Measurements from ENCODE around the gene ALOX5AP. TPM values are rescaled to one million over a fixed set of nuclear protein-coding genes. Genes with fewer than 3 reads are reported as not detected.

The ALOX5AP gene
- total and polyA plus RNA-seq, 4 donors: 3.5 to 6.7 (median 4.1) TPM

DNA sequence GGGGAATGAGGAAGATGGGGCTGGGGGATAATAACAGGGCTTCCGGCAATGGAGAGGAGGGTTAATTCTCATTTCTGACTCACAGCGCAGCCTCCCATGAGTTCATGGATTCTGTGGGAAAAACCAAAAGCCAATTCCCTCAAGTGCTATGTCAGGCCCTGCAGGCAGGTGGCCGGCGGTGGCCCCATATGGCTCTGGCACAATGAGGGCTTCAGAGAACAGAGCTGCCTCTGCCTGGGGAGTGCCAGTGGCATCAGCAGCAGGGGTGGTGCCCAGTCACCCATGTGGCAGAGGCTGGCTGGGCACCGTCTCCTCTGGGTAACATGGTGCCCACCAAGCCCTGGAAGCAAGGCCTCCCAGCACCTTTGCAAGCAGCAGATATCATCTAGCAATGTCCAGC, 69.1 kb downstream of the ALOX5AP start:
- H3K27me3 ChIP-seq (ENCODE audit: control insufficient read depth in 4 of 4, insufficient read depth in 4 of 4, low read length in 3 of 4): no peaks in the 10 kb centered on the region
- H3K9ac ChIP-seq (ENCODE audit: low read depth in 1 of 2, low read length in 2 of 2): no peak overlapping the region
- 92% methylated on average over 5 of the region's 5 CpGs for WGBS
- H3K4me3 ChIP-seq (ENCODE audit: low read depth in 1 of 3, low read length in 3 of 3): no peak overlapping the region
- H3K4me1 ChIP-seq (ENCODE audit: control insufficient read depth in 4 of 4, insufficient read depth in 4 of 4, low read length in 3 of 4): peaks cover 3 to 37% (median 29%) of the 10 kb centered on the region in 4 donors
- no peak for DNase-seq (ENCODE audit: low spot score)
- no peaks in the 10 kb centered on the region for H3K36me3 ChIP-seq (ENCODE audit: control insufficient read depth in 4 of 4, insufficient read depth in 3 of 4, low read depth in 1 of 4, low read length in 3 of 4)
- no peaks in the 10 kb centered on the region for H3K9me3 ChIP-seq (ENCODE audit: control insufficient read depth in 4 of 4, low read length in 3 of 4)
- no peak overlapping the region for H3K27ac ChIP-seq (ENCODE audit: low read depth in 1 of 2, low read length in 2 of 2)
- TF ChIP-seq, protein P1, sequence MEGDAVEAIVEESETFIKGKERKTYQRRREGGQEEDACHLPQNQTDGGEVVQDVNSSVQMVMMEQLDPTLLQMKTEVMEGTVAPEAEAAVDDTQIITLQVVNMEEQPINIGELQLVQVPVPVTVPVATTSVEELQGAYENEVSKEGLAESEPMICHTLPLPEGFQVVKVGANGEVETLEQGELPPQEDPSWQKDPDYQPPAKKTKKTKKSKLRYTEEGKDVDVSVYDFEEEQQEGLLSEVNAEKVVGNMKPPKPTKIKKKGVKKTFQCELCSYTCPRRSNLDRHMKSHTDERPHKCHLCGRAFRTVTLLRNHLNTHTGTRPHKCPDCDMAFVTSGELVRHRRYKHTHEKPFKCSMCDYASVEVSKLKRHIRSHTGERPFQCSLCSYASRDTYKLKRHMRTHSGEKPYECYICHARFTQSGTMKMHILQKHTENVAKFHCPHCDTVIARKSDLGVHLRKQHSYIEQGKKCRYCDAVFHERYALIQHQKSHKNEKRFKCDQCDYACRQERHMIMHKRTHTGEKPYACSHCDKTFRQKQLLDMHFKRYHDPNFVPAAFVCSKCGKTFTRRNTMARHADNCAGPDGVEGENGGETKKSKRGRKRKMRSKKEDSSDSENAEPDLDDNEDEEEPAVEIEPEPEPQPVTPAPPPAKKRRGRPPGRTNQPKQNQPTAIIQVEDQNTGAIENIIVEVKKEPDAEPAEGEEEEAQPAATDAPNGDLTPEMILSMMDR (IDR thresholded peaks at IDR 0.05; ENCODE audit: low read depth, low read length, missing input control): peak; percentile 3
- TF ChIP-seq RAD21 (IDR thresholded peaks at IDR 0.05) (no peak), FOXA2 (IDR thresholded peaks at IDR 0.05) (no peak), HNF4G (IDR thresholded peaks at IDR 0.05) (no peak), HNF4A (conservative IDR thresholded peaks at IDR 0.05) (no peak)
- TF ChIP-seq, protein P2, sequence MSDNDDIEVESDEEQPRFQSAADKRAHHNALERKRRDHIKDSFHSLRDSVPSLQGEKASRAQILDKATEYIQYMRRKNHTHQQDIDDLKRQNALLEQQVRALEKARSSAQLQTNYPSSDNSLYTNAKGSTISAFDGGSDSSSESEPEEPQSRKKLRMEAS (IDR thresholded peaks at IDR 0.05): no peak
- TF ChIP-seq, protein P3, sequence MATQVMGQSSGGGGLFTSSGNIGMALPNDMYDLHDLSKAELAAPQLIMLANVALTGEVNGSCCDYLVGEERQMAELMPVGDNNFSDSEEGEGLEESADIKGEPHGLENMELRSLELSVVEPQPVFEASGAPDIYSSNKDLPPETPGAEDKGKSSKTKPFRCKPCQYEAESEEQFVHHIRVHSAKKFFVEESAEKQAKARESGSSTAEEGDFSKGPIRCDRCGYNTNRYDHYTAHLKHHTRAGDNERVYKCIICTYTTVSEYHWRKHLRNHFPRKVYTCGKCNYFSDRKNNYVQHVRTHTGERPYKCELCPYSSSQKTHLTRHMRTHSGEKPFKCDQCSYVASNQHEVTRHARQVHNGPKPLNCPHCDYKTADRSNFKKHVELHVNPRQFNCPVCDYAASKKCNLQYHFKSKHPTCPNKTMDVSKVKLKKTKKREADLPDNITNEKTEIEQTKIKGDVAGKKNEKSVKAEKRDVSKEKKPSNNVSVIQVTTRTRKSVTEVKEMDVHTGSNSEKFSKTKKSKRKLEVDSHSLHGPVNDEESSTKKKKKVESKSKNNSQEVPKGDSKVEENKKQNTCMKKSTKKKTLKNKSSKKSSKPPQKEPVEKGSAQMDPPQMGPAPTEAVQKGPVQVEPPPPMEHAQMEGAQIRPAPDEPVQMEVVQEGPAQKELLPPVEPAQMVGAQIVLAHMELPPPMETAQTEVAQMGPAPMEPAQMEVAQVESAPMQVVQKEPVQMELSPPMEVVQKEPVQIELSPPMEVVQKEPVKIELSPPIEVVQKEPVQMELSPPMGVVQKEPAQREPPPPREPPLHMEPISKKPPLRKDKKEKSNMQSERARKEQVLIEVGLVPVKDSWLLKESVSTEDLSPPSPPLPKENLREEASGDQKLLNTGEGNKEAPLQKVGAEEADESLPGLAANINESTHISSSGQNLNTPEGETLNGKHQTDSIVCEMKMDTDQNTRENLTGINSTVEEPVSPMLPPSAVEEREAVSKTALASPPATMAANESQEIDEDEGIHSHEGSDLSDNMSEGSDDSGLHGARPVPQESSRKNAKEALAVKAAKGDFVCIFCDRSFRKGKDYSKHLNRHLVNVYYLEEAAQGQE (IDR thresholded peaks at IDR 0.05): no peak

DNA sequence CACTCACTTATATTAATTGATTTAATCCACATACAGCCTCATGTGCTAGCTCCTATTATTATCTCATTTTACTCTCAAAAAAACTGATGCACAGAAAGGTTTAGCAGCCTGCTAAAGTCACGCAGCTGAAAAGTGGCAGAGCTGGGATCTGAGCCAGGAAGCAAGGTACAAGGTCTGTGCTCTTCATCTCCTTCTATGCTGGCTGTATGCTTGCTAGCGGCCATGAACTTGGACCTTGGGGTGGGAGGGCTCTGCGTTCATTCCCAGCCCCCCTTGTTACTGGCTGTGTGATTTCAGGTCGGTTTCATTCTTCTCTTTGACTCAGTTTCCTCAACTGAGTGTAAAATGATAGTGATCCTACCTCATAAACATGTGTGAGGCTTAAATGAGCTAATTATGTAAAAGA, 69.8 kb downstream of the ALOX5AP start:
- peak overlapping the region in 1 of 2 donors; percentile 31 for H3K27ac ChIP-seq (ENCODE audit: low read depth in 1 of 2, low read length in 2 of 2)
- no peak for DNase-seq (ENCODE audit: low spot score)
- 24% methylated on average over 4 of the region's 4 CpGs for WGBS
- TF ChIP-seq, protein P2 (IDR thresholded peaks at IDR 0.05): peak; percentile 70
- no peak for TF ChIP-seq TAF1 (conservative IDR thresholded peaks at IDR 0.05)
- TF ChIP-seq, protein P1 (IDR thresholded peaks at IDR 0.05; ENCODE audit: low read depth, low read length, missing input control): no peak
- TF ChIP-seq, protein P4, sequence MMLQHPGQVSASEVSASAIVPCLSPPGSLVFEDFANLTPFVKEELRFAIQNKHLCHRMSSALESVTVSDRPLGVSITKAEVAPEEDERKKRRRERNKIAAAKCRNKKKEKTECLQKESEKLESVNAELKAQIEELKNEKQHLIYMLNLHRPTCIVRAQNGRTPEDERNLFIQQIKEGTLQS (IDR thresholded peaks at IDR 0.05): no peak
- peak in 1 of 2 donors; percentile 17 for TF ChIP-seq JUND (IDR thresholded peaks at IDR 0.05)
- peak; percentile 75 for TF ChIP-seq YY1 (IDR thresholded peaks at IDR 0.05)
- TF ChIP-seq, protein P5, sequence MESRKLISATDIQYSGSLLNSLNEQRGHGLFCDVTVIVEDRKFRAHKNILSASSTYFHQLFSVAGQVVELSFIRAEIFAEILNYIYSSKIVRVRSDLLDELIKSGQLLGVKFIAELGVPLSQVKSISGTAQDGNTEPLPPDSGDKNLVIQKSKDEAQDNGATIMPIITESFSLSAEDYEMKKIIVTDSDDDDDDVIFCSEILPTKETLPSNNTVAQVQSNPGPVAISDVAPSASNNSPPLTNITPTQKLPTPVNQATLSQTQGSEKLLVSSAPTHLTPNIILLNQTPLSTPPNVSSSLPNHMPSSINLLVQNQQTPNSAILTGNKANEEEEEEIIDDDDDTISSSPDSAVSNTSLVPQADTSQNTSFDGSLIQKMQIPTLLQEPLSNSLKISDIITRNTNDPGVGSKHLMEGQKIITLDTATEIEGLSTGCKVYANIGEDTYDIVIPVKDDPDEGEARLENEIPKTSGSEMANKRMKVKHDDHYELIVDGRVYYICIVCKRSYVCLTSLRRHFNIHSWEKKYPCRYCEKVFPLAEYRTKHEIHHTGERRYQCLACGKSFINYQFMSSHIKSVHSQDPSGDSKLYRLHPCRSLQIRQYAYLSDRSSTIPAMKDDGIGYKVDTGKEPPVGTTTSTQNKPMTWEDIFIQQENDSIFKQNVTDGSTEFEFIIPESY (IDR thresholded peaks at IDR 0.05): peak; percentile 53
- peak; percentile 75 for TF ChIP-seq HNF4G (IDR thresholded peaks at IDR 0.05)
- TF ChIP-seq EGR1 (IDR thresholded peaks at IDR 0.05; ENCODE audit: low read depth in 2 of 2): no peak
- TF ChIP-seq SP1 (IDR thresholded peaks at IDR 0.05): peak; percentile 62
- peak in 1 of 2 donors; percentile 25 for TF ChIP-seq GABPA (IDR thresholded peaks at IDR 0.05 in 1 of 2, conservative IDR thresholded peaks at IDR 0.05 in 1 of 2)
- no peak for TF ChIP-seq FOXA1 (IDR thresholded peaks at IDR 0.05)
- peak; percentile 40 for TF ChIP-seq NR2F2 (IDR thresholded peaks at IDR 0.05)
- TF ChIP-seq RXRA (IDR thresholded peaks at IDR 0.05): peak; percentile 62 to 84
- TF ChIP-seq, protein P3 (IDR thresholded peaks at IDR 0.05): peak; percentile 27
- no peak for TF ChIP-seq FOXA2 (IDR thresholded peaks at IDR 0.05)

More for the DNA sequence above, 69.8 kb downstream of the ALOX5AP start:
- Histone ChIP-seq H3K9me3 (ENCODE audit: control insufficient read depth in 4 of 4, low read length in 3 of 4) (no peaks in the 10 kb centered on the region), H3K4me3 (ENCODE audit: low read depth in 1 of 3, low read length in 3 of 3) (peak overlapping the region in 1 of 3 donors; percentile 26), H3K27me3 (ENCODE audit: control insufficient read depth in 4 of 4, insufficient read depth in 4 of 4, low read length in 3 of 4) (no peaks in the 10 kb centered on the region), H3K4me1 (ENCODE audit: control insufficient read depth in 4 of 4, insufficient read depth in 4 of 4, low read length in 3 of 4) (peaks cover 3 to 37% (median 29%) of the 10 kb centered on the region in 4 donors), H3K9ac (ENCODE audit: low read depth in 1 of 2, low read length in 2 of 2) (no peak overlapping the region), H3K36me3 (ENCODE audit: control insufficient read depth in 4 of 4, insufficient read depth in 3 of 4, low read depth in 1 of 4, low read length in 3 of 4) (no peaks in the 10 kb centered on the region)

Measured in liver (tissue), 9 donors.